ENCODE data around the gene HCN3.
"Not testable (repeated sequence)": the region's sequence is repeated elsewhere in the genome, so short reads cannot be mapped to it uniquely, and the experiment has no call there.

Gene HCN3

DNA sequence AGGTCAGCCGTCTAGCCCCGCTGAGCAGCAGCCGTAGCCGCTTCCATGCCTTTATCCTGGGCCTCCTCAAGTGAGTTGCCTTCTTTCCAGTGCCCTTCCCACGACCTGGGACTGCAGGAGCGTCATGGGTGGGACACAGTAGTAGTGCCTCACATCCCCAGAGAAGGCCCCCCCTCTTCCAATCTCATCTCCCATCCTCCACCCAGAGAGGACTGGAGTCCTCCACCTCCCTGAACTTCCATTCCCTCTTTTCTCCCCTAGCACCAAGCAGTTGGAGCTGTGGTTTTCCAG, 48.3 kb downstream of the HCN3 start:
- H3K4me3 ChIP-seq: peak overlapping the region; percentile 87
- DNase-seq (ENCODE audit: low spot score): no peak
- TF ChIP-seq CTCF (IDR thresholded peaks at IDR 0.05): no peak
- H3K27ac ChIP-seq: peak overlapping the region in 1 of 2 donors; percentile 98

DNA sequence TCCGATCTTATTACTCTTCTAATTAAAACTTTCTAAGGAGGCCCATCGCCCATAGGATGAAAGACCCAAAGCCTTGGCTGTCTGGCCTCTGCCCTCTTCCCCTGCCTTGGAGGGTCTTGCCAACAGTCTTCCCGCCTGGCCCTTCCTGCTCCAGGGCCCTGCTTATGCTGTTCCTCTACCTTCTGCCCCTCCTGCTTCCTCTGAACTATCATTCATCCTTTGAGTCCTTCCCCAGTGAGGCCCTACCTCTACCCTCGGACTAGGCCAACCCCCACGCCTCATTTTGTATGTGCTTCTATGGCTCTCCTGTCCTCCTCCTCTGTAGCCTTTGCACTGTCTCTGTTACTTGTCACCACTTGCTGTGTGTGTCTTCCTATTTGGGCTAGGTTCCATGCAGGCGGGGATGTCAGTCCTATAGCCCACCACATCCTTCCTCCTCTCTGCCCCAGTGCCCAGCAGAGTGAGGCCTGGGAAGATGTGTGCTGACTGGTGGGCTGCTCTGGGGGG, 48.8 kb downstream of the HCN3 start:
- no peak for DNase-seq (ENCODE audit: low spot score)
- no peak overlapping the region for H3K27ac ChIP-seq
- no peak for TF ChIP-seq CTCF (IDR thresholded peaks at IDR 0.05)
- no peak overlapping the region for H3K4me3 ChIP-seq

GRCh38 chr1:155326631-155327037, 49.4 kb downstream of the HCN3 start:
- no peak overlapping the region for H3K27ac ChIP-seq
- no peak for DNase-seq (ENCODE audit: low spot score)

DNA sequence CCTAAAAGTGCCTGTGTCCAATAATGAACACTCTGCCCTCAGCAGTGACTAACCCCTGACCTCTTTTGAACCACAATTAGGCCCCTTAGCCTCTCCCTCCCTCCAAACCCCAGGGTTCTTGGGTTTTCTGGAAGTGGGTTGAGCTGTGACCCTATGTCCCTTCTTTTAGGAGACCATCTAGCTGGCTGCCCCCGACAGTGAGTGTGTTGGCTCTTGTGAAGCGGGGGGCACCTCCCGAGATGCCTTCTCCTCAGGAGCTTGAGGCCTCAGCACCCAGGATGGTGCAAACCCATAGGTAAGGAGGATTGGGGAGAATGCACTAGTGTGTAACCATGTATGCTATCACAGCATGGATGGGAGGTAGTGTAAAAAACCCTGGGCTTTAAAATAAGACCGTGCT, 50.7 kb downstream of the HCN3 start:
- no peak for DNase-seq (ENCODE audit: low spot score)
- no peak for TF ChIP-seq CTCF (IDR thresholded peaks at IDR 0.05)

More at GRCh38 chr1:155326631-155327037, 49.4 kb downstream of the HCN3 start:
- no peak for TF ChIP-seq CTCF (IDR thresholded peaks at IDR 0.05)
- H3K4me3 ChIP-seq: no peak overlapping the region

GRCh38 chr1:155328856-155329255, 51.6 kb downstream of the HCN3 start:
- not testable (repeated sequence) for H3K27ac ChIP-seq; DNase-seq (ENCODE audit: low spot score); H3K4me3 ChIP-seq

More for the DNA sequence above, 50.7 kb downstream of the HCN3 start:
- Histone ChIP-seq H3K27ac (no peak overlapping the region), H3K4me3 (no peak overlapping the region)

DNA sequence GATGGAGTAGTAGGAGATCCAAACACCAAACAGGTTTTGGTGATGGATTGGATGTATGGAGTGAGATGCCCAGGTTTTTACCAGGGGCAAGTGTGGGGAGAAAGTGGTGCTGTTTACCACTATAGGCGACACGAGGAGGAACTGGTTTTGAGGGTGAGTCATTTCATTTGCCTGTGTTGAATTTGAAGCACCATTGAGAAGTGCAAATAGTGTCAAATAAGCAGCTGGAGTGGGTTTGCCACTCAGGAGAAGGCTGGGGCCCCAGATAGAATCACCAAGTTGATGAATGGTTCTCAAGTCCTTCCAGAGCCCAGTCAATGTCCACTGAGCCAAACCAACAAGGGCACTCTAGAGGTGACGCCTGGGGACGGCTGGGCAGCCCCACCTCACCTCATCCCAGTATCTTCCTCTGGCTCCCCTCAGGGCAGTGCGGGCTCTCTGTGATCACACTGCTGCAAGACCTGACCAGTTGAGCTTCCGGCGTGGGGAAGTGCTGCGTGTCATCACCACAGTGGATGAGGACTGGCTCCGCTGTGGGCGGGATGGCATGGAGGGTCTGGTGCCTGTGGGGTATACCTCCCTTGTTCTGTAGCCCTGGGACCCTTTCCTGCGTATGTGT, 52.8 kb downstream of the HCN3 start:
- no peak for DNase-seq (ENCODE audit: low spot score)
- TF ChIP-seq CTCF (IDR thresholded peaks at IDR 0.05): no peak
- no peak overlapping the region for H3K4me3 ChIP-seq
- no peak overlapping the region for H3K27ac ChIP-seq

DNA sequence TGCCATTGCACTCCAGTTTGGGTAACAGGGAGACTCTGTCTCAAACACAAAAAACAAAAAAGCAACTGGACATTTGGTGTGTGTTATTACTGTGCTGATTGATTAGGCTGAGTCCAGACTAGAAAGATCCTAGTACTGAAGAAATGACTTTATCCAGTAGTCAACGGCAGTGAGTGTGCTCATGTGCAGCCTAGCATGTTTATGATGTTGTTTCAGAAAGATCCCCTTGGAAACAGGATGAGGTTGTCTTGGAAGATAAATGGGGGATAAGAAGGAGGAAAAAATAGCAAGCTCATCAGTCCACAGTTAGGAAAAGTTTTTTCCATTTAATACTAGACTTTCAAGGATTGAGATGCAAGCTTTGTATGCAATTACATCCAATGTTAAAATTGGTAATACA, 57.7 kb downstream of the HCN3 start:
- no peak for TF ChIP-seq CTCF (IDR thresholded peaks at IDR 0.05)
- Histone ChIP-seq H3K4me3 (no peak overlapping the region), H3K27ac (no peak overlapping the region)
- no peak for DNase-seq (ENCODE audit: low spot score)
